Activated CD8-positive, alpha-beta T cell treated with anti-CD3 and anti-CD28 coated beads for 36 hours (primary cell): ENCODE data around the gene MED15. TPM values are rescaled to one million over a fixed set of nuclear protein-coding genes. Genes with fewer than 3 reads are reported as not detected.

Source experiments
- ATAC-seq: fragments of 200-7000 bp; cut with Tn5 transposase; one replicate; pipeline ENCODE4 v1.10.0; 2021; ENCODE audit warnings: mild to moderate bottlenecking, moderate library complexity
- CTCF ChIA-PET: fragments of 350-600 bp; sonication (Branson Sonifier 250); formaldehyde crosslinking; loops from one replicate; lab custom pipeline; 2021; ENCODE audit warnings: antibody characterized with exemption; lab: Charles Lee
- POLR2A ChIA-PET: fragments of 350-600 bp; sonication (Branson Sonifier 250); formaldehyde crosslinking; loops from one replicate; lab custom pipeline; 2021; ENCODE audit warnings: antibody characterized with exemption; lab: Charles Lee
- DNase-seq: peaks from one replicate; pipeline ENCODE4 v3.0.0-alpha.2; 2020
- H3K27ac Mint-ChIP-seq: one replicate; pipeline ENCODE4 v1.8.0; 2021; ENCODE audit warnings: mild to moderate bottlenecking, mixed read lengths
- H3K27me3 Mint-ChIP-seq: one replicate; pipeline ENCODE4 v1.8.0; 2021; ENCODE audit warnings: mixed read lengths
- H3K36me3 Mint-ChIP-seq: one replicate; pipeline ENCODE4 v1.8.0; 2021; ENCODE audit warnings: low read depth, mixed read lengths
- H3K4me1 Mint-ChIP-seq: one replicate; pipeline ENCODE4 v1.8.0; 2021; ENCODE audit warnings: low read depth, mixed read lengths
- H3K4me3 Mint-ChIP-seq: one replicate; pipeline ENCODE4 v1.8.0; 2021; ENCODE audit warnings: mild to moderate bottlenecking, moderate library complexity, mixed read lengths
- H3K9me3 Mint-ChIP-seq: one replicate; pipeline ENCODE4 v1.8.0; 2021; ENCODE audit warnings: mixed read lengths
- intact Hi-C: fragments of 100-400 bp; cut with micrococcal nuclease; formaldehyde crosslinking; loops from one replicate; pipeline ENCODE4 v1.10.0; 2022
- total RNA-seq, 2 experiments: library from RNA; stranded (reverse); gene quantifications; one replicate each; pipeline ENCODE4 v1.2.3, GENCODE V29; 2021
- TF ChIP-seq, protein P1 (sequence below): fragments of 200-600 bp; IDR thresholded peaks from one replicate; pipeline ENCODE4 v1.8.0; 2022; ENCODE audit warnings: antibody characterized with exemption, mild to moderate bottlenecking

Gene MED15
- total RNA-seq, 2 experiments from 2014 or later: 110 to 118 TPM

DNA sequence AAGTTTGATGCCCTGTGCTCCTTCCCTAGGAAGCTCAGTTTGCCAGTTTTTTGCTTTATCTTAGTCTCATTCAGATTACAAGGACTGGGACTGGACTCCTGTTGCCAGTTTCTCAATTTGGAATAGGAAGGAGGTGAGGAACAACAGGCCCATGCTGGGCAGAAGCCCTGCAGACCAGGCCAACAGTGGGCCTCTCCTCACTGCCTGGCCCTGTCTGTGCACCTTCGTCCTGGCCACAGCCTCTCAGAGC, 23.7 kb downstream of the MED15 start:
- Mint-ChIP-seq H3K27ac (no peak overlapping the region), H3K9me3 (no peaks in the 10 kb centered on the region), H3K4me1 (peaks cover 75% of the 10 kb centered on the region), H3K4me3 (no peak overlapping the region), H3K27me3 (no peaks in the 10 kb centered on the region), H3K36me3 (peaks cover 34% of the 10 kb centered on the region)
- CTCF ChIA-PET: no interaction called here
- ATAC-seq: no peak
- POLR2A ChIA-PET: interaction anchor here (1.1 to 5.5 kb wide), 3 partner anchors 16 to 23 kb away, joined by 3 to 22 read pairs (median 5); partner anchors contain the start of gene MED15
- intact Hi-C loops: no loop called here
- no peak for DNase-seq
- TF ChIP-seq, protein P1, sequence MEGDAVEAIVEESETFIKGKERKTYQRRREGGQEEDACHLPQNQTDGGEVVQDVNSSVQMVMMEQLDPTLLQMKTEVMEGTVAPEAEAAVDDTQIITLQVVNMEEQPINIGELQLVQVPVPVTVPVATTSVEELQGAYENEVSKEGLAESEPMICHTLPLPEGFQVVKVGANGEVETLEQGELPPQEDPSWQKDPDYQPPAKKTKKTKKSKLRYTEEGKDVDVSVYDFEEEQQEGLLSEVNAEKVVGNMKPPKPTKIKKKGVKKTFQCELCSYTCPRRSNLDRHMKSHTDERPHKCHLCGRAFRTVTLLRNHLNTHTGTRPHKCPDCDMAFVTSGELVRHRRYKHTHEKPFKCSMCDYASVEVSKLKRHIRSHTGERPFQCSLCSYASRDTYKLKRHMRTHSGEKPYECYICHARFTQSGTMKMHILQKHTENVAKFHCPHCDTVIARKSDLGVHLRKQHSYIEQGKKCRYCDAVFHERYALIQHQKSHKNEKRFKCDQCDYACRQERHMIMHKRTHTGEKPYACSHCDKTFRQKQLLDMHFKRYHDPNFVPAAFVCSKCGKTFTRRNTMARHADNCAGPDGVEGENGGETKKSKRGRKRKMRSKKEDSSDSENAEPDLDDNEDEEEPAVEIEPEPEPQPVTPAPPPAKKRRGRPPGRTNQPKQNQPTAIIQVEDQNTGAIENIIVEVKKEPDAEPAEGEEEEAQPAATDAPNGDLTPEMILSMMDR: no peak

DNA sequence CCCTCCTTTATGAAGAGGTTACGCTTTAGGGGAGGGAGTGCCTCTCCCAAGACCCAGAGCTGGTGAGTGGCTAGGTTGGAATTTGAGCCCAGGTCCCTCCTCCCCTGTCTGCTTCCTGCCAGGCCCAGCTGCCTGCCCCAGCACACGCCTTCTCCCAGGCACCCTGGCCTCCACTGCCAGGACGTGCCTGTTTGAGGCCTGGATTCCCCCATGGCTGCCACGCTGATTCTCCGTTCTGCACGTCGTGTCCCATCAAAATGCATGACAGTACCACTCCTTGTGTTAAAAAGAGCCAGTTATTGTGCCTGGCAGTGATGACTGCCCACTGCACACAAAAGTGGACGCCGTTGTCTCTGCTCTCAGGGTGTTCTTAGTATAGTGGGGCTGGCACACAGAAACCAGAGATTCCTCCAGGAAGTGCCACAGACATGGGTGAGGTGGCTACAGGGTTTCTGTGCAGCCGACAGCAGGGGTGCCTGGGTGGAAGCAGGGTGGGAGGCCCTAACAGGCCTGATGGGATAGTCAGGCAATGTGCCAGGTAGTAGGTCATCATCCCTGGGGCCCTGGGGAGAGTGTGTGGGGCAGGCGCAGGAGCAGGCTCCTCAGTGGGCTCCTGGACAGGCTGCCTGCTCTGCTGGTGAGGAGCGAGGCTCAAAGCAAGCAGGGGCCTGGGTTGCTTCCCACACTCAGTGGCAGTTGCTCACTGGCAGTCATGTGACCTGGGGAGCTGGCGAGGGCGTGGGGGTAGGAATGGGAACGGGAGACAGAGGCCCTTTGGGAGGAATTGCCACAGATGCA, 24.2 kb downstream of the MED15 start:
- ChIA-PET POLR2A (interaction anchor here (0.8 to 1.0 kb wide), 2 partner anchors 19 to 24 kb away, joined by 3 to 4 read pairs; partner anchors contain the start of gene MED15), CTCF (interaction anchor here (1.1 to 2.9 kb wide), 3 partner anchors 8 to 33 kb away, joined by 4 to 17 read pairs (median 9); no protein-coding TSS in a partner anchor)
- peak; percentile 25 for ATAC-seq
- Mint-ChIP-seq H3K4me1 (peaks cover 72% of the 10 kb centered on the region), H3K4me3 (no peak overlapping the region), H3K27me3 (no peaks in the 10 kb centered on the region), H3K36me3 (peaks cover 32% of the 10 kb centered on the region), H3K9me3 (no peaks in the 10 kb centered on the region), H3K27ac (peak overlapping the region; percentile 63)
- intact Hi-C loops: no loop called here
- no peak for DNase-seq
- TF ChIP-seq, protein P1: no peak

DNA sequence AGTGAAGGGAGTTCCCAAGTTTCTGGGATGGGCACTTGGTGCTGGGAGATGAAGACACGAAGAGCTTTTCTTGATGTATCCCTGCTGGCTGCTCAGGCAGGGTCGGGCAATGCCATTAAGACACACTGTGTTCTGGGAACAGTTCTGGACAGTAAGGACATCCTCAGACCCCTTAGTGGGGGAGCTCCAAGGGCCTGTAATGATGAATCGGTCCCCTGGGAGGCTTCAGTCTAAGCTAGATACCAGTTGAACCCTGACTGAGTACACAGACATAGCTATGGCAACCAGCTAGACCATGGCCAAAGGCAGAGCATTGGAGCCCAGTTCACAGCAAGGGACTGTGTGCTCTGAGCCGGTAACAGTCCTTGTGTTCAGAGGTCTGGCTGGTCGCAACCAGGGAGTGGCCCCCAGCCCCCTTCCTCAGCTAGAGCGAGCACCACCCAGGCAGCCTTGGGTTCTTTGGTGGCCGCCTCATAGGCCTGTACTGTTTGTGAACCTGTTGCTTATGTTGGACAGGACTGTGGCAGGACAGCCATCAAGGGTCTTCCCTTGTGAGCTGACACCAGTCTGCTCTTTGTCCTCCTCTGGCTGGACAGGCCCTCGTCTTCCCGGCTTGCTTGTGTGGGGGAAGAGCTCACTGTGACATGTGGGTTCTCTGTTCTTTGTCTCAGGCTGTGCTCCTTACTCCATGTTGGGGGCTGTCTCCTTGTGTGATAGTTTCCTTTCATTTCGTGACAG, 25.0 kb downstream of the MED15 start:
- peaks cover 31% of the 10 kb centered on the region for H3K36me3 Mint-ChIP-seq
- peak overlapping the region; percentile 65 for H3K27ac Mint-ChIP-seq

DNA sequence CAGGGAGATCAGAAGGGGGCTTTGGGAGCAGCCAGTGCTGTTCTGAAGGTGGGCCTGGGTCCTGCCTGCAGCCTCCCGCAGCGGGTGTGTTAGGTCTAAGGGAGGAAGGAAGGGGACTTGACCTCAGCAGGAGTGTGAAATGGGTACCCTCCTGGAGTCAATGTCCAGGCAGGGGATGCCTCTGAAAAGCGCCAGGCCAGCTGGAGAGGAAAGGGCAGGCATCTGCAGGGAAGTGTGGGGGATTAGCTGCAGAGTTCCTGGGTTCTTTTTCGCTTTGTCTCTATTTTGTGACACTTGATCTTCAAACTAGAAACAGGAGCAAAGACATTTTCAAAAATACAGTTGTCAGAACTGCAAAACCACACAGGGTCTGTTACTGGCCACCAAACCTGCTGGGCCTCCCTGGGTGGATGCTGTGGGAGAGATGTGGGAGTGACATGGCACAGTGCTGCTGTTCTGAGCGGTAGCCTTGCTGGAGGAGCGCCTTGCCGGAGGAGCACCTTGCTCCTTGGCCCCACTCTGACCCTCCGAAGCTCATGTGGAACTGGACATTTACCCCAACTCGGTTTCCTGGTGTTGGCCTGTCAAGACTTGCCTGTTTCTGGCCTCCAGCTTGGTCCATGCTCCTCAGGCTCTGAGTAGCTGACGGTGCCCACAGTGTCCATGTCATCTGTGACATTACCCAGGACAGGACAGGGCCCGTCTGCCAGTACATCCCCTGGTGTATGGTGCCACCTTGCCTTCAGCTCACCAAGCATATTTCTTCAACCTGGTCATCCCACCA, 25.9 kb downstream of the MED15 start:
- TF ChIP-seq, protein P1: no peak
- peak overlapping the region; percentile 65 for H3K27ac Mint-ChIP-seq
- no peak overlapping the region for H3K4me3 Mint-ChIP-seq
- DNase-seq (no peak), ATAC-seq (peak; percentile 14)
- H3K9me3 Mint-ChIP-seq: no peaks in the 10 kb centered on the region
- peaks cover 63% of the 10 kb centered on the region for H3K4me1 Mint-ChIP-seq
- intact Hi-C loops: no loop called here
- POLR2A ChIA-PET: interaction anchor here (0.7 to 1.3 kb wide), 2 partner anchors 9 to 18 kb away, joined by 3 read pairs; no protein-coding TSS in a partner anchor
- CTCF ChIA-PET: interaction anchor here (1.1 to 2.9 kb wide), 4 partner anchors 10 to 38 kb away, joined by 4 to 17 read pairs (median 6); no protein-coding TSS in a partner anchor
- H3K36me3 Mint-ChIP-seq: peaks cover 32% of the 10 kb centered on the region
- H3K27me3 Mint-ChIP-seq: no peaks in the 10 kb centered on the region

More for the DNA sequence above, 25.0 kb downstream of the MED15 start:
- ATAC-seq (no peak), DNase-seq (no peak)
- ChIA-PET CTCF (interaction anchor here (1.1 to 2.9 kb wide), 4 partner anchors 9 to 39 kb away, joined by 4 to 17 read pairs (median 6); no protein-coding TSS in a partner anchor), POLR2A (interaction anchor here (0.7 to 1.3 kb wide), 4 partner anchors 19 to 25 kb away, joined by 3 to 4 read pairs (median 3); partner anchors contain the start of gene MED15)
- intact Hi-C loops: no loop called here
- no peaks in the 10 kb centered on the region for H3K9me3 Mint-ChIP-seq
- TF ChIP-seq, protein P1: no peak
- peaks cover 66% of the 10 kb centered on the region for H3K4me1 Mint-ChIP-seq
- no peaks in the 10 kb centered on the region for H3K27me3 Mint-ChIP-seq
- H3K4me3 Mint-ChIP-seq: no peak overlapping the region
